GM10847 (cell line): Measurements from ENCODE around the gene ACYP1.

Experiments
- POLR2A ChIP-seq: IDR thresholded peaks from 2 replicates; pipeline ENCODE4 v1.6.1; 2011; ENCODE audit not compliant: insufficient read length; ENCODE audit errors: extremely low read depth

The ACYP1 gene

DNA sequence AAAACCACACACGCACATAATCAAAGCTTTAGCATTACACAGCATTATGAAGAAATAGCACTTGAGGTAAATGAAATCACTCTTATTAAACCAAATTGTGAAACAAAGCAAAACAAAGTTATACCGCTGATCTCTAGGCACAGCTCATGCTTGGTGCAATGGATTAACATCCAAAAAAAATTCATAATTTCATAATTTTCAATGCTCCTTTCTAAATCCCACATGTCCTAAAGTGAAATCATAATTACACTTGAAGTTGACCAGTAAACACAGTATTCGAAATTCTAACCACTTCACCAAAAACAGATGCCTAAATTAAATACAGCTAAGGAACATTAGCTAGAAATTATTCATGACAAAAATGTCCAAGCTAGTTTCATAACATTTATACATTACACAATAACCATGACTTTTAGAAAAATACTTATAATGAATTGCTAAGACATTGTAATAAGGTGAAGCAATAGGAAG is 14.1 kb downstream of the ACYP1 start:
- no peak for TF ChIP-seq POLR2A

GRCh38 chr14:75049136-75049535 is 14.7 kb downstream of the ACYP1 start:
- TF ChIP-seq POLR2A, result no peak

DNA sequence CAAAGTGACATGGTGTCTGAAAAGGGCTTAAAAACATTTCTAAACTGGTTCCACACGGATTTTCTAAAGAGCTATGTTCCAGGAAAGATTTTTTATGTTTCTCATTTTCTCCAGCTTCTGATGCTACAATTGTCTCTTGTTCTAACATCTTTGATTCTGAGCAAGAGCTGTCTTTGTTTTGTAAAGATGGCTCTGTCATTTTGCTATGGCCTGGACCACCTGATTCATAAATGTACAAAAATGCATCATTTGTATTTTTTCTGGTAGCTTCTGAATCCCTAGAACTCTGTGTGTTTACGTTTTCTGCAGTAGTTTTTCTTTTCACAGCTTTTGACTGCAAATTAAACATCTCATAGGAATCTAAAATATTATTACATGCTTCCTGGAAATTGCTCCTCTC is 15.7 kb downstream of the ACYP1 start:
- no peak for TF ChIP-seq POLR2A

GRCh38 chr14:75047506-75047905 is 16.3 kb downstream of the ACYP1 start:
- no peak for TF ChIP-seq POLR2A

DNA sequence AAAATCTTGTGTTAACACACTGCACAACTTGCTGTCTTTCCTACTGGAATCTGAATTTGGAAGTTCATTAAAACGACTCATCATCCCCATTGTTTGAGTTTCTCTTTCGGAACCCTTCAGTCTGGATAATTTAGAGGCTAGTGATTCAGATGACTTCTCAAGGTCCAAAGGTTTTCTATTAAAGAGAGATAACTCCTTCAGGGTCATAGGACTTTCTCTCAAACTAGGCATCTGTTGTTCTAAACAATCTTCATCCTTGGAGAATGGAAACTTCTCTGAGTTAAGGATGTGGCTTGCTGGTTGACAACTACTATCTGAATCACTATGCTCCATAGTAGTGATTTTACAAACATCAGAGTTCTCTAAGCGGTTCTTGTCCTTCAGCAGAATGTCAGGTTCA is 16.9 kb downstream of the ACYP1 start:
- no peak for TF ChIP-seq POLR2A

DNA sequence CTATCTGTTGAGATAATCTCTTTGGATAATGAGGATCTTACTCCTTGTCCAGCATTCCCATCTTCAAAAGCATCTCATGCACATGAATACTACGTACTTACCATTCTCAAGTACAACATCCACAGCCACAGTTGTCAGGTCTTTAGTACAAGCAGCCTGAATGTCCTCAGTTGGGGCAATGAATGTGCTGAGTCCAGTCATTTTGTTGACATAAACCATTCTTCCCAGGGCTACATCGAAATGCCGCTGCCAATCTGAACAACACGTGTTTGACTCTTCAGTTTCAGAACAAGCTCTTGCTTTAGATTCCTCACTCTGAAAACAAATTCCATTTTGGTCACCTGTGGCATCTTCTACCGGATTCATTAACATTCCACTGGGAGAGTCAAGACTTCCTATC is 17.5 kb downstream of the ACYP1 start:
- TF ChIP-seq POLR2A, result no peak

DNA sequence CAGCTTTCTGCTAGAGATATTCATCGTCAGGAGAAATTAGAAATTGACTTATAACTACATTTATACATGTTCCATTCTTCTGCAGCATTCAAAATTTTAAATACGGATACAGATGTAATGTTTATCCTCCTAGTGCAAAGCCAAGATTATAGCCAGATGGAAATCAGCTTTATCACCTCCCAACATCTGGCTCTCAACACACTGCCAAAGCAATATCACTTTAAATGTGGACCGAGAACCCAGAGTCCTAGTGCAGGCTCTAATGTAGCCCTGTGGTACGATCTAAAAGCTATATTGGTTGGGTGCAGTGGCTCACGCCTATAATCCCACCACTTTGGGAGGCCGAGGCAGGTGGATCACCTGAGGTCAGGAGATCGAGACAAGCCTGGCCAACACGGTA is 19.1 kb downstream of the ACYP1 start:
- TF ChIP-seq POLR2A, result no peak

DNA sequence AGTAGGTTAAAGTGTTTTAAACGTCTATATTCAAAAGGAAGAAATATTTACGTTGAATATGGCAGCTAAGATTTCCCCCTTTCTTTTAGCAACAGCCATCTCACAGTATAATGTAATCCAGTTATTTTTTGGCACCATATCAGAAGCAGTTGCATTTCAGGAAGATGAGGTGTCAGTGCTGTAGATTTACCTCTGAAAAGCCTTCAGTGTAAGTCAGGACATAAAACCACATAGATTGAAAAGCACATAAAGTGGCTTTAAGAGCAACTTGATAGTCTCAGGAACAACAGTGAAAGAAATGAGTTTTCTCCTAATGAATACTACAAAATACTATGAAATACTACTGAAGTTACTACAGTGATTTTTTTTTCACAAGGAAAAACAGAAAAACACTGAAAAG is 19.5 kb downstream of the ACYP1 start:
- no peak for TF ChIP-seq POLR2A

GRCh38 chr14:75042035-75042434 is 21.8 kb downstream of the ACYP1 start:
- TF ChIP-seq POLR2A, result no peak

- no peak for TF ChIP-seq POLR2A
Measured at GRCh38 chr14:75041613-75042012, 22.2 kb downstream of the ACYP1 start.

DNA sequence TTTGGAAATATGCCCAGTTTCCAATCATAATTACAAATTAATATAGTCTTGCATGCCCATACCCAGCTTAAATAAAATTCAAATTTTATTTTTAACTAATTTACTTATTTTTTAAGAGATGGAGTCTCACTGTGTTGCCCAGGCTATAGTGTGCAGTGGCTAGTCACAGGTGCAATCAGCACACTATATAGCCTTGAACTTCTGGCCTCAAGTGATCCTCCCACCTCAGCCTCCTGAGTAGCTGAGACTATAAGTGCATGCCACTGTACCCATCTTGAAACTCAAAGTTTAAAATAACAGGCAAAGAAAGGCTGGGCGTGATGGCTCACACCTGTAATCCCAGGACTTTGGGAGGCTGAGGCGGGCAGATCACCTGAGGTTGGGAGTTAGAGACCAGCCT is 22.9 kb downstream of the ACYP1 start:
- no peak for TF ChIP-seq POLR2A

GRCh38 chr14:75040507-75040906 is 23.3 kb downstream of the ACYP1 start:
- TF ChIP-seq POLR2A, result no peak

DNA sequence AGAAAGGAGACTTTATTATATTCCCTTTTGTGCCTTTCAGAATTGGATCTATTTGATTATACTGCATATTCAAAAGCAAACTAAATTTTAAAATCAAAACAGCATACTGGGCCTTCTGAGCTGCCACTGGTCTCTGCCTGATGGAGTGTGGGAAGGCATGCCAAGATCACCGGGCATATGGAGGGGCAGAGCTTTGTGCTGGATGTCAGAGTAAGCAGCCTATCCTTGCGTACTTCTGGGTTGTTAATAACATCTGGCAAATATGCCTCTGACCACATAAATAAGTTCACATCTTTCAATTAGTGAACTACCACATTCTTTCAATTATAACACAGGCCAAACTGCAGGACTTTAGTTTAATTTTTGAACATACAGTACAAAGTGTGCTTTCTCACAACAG is 30.9 kb downstream of the ACYP1 start:
- TF ChIP-seq POLR2A, result no peak

DNA sequence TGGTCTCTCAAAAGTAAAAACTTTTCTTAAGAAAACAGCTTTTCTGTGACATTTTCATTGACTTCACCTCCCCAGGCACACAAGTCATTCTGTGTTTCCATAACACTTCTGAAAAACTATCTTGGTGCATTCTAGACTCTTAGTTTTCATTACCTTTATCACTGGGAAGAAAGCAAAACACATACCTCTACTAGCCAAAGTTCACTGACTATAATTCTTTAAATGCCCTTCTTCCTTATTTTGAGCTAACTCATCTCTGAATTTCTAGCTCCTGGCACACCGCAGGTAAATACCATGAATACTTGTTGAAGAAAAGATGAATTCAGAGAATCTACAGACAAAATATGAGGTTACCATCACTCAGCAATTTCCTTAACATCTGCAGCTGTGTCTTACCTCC is 33.7 kb downstream of the ACYP1 start:
- TF ChIP-seq POLR2A, result no peak

DNA sequence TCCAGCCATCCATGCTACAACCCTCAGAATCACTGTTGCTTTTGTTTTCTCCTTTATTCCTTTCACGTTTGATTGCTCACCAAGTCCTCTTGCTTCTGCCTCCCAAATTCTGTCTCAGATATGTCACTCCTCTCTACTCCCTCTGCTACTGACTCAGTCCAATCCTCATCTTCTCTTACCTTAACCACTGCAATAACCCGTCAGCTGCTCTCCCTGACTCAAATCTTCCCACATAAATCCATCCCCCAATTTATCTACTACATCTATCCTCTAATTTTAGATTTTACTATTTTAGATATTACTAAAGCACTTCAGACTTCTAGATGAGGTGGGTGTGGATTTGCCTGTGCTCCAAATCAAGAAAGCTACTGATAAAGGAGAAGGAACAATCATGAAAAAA is 37.9 kb downstream of the ACYP1 start:
- no peak for TF ChIP-seq POLR2A

DNA sequence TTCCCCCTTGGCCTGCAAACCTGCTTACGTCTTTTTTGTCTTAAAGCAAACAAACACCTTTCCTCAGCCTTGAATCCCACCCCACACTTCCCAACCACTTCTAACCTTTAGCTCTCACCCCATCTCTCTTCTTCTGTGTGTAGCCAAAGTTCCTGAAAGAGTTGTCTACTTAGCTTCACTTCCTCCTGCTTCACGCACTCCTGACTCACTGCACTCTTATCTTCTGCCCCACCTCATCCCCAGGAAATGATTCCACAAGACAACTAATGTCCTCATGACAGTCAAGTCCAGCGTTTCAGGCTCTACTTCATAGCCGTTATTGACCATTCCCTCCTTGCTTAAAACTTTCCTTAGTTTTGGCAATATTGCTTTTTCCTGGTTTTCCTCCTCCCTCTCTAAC is 38.7 kb downstream of the ACYP1 start:
- no peak for TF ChIP-seq POLR2A

DNA sequence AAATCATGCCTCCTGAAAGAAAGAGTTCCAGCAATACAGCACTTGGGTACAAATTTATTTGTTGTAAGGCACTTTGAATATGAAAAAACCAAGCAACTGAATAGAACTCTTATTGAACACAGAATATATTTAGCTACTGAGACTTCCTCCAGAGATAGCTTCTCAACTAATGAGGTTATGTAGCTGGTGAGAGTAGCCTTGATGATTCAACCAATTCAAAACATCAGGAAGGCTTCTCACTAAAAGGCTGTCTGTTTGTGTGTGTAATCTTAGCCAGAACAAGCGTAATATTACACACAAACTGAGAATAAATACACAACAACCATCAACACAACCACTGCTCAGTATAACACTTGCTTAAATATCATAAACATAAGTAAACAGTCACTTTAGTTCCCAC is 40.7 kb downstream of the ACYP1 start:
- no peak for TF ChIP-seq POLR2A

- no peak for TF ChIP-seq POLR2A
Measured at GRCh38 chr14:75022655-75023054, 41.2 kb downstream of the ACYP1 start.

GRCh38 chr14:75018694-75019093 is 45.1 kb downstream of the ACYP1 start:
- no peak for TF ChIP-seq POLR2A

GRCh38 chr14:75016815-75017214 is 47.0 kb downstream of the ACYP1 start:
- no peak for TF ChIP-seq POLR2A
